Gastroesophageal sphincter (tissue), 3 donors: ENCODE results near the gene RMDN2.

Experiments
- CTCF ChIP-seq, 4 experiments: fragments of 200-600 bp in 2 of 4; fragments of 450-650 bp in 2 of 4; sonication (generic) in 1 of 4; IDR thresholded peaks; one replicate each; pipeline ENCODE4 v1.5.1; 2017 to 2019; ENCODE audit warnings: antibody characterized with exemption in 4 of 4, mild to moderate bottlenecking in 2 of 4, moderate library complexity in 2 of 4
- POLR2AphosphoS5 ChIP-seq: sonication (generic); formaldehyde crosslinking; IDR thresholded peaks from one replicate; pipeline ENCODE4 v1.6.1; 2017; ENCODE audit warnings: antibody characterized with exemption

GRCh38 chr2:38016219-38016618, 91.1 kb downstream of the RMDN2 start:
- TF ChIP-seq POLR2AphosphoS5: no peak
- TF ChIP-seq CTCF (IDR thresholded peaks at IDR 0.05): no peak
